Vagina (tissue), 2 donors: ENCODE results near the gene CRTC1.

ENCODE experiments used
- CTCF ChIP-seq, 3 experiments: fragments of 450-650 bp in 2 of 3; fragments of 200-600 bp in 1 of 3; sonication (generic) in 1 of 3; IDR thresholded peaks; one replicate each; pipeline ENCODE4 v1.5.1; 2017 to 2019; ENCODE audit warnings: antibody characterized with exemption in 3 of 3, mild to moderate bottlenecking in 2 of 3, moderate library complexity in 2 of 3
- POLR2AphosphoS5 ChIP-seq, 2 donors: sonication (generic); formaldehyde crosslinking; IDR thresholded peaks; one replicate each; pipeline ENCODE4 v1.9.0; 2017; ENCODE audit warnings: antibody characterized with exemption in 2 of 2, mild to moderate bottlenecking in 2 of 2, low read depth in 1 of 2; ENCODE audit not compliant: insufficient read depth in 1 of 2

GRCh38 chr19:18831524-18832305, 148.2 kb downstream of the CRTC1 start, which contains the start of gene UPF1:
- TF ChIP-seq CTCF (IDR thresholded peaks at IDR 0.05) (no peak), POLR2AphosphoS5 (IDR thresholded peaks at IDR 0.05; ENCODE audit: insufficient read depth in 1 of 2, low read depth in 1 of 2) (no peak)
